NCI-H748 (cell line): ENCODE results near the gene VWA3A.
A peak's percentile ranks its signal among the peaks of the same experiment; 100 is the strongest.

Experiments used
- DNase-seq: peaks from one replicate; lab custom pipeline; 2025; ENCODE audit not compliant: unreplicated experiment; lab: John Stamatoyannopoulos, UW

Gene VWA3A

DNA sequence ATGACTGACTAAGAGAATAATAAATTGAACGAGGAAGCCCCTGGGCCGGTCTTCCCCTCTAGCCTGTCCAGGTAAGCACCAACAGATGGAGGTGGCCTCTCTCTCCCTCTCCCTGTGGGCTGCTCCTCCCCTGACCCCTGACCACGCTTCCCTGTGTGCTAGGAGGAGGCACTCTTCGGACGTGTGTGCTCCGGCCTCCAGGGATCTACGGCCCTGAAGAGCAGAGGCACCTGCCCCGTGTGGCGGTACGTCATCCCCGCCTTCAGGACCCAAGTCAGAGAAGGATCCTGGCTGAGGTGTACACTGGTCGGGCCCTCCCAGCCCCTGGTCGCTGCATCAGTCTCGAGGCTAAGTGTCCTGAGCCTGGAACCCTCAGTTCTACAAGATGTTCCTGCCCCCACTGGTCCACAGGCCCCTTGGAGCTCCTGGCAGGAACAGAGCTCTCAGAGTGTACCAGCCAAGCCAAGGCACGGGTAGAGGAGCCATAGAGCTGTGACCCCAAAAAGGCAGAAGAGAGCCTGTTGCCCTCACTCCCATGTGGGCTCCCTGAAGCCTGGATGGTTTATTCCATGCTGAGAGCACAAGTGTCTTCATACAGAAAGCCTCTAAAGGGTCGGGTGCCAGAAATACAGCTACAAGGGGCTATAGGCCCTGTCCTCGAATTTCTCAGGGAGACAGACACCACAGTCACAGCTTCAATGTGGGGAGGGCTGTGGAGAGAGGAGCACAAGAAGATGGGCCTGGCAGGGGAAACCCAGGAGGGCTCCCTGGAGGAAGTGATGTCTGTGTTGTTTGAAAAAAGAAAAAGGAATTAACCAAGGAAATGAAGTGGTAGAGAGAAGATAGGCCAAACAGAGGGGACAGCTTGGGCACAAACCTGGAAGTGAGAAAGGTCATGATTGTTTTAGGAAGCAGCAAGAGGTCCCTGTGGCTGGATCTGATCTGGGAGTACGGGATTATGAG is 85.9 kb downstream of the VWA3A start:
- DNase-seq, result no peak

DNA sequence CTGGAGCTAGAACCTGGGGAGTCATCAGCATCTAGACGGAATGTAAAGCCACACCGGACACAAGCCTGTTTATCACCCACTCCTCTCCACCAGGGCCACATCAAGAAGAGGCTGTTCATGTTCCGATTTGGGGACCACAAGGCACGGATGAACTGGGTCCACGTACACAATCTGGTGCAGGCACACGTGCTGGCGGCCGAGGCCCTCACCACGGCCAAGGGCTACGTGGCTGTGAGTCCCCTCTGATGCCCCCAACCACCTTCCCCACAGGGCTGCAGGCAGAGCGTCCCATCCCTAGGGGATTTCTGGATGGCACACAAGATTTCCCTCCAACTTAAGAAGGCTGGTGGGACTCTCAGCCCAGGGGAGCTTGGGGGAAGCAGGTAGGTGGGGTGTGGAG is 89.1 kb downstream of the VWA3A start:
- DNase-seq, result no peak

DNA sequence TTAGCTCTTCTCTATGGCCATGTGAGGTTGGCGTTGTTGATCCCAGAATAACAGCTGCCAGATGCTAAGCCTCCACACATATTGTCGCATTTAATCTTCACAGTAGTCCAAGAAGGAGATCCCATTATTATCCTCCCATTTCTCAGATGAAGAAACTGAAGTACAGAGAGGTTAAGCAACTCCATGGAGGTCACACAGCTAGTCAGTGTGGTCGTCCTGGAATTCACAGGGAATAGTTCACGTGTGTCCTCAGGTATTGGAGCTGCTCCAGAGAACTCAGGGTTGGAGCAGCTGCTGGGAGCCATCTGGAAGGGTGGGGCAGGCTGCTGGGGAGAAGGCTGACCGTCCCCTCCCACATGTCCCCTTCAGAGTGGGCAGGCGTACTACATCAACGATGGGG is 89.5 kb downstream of the VWA3A start:
- DNase-seq, result no peak

DNA sequence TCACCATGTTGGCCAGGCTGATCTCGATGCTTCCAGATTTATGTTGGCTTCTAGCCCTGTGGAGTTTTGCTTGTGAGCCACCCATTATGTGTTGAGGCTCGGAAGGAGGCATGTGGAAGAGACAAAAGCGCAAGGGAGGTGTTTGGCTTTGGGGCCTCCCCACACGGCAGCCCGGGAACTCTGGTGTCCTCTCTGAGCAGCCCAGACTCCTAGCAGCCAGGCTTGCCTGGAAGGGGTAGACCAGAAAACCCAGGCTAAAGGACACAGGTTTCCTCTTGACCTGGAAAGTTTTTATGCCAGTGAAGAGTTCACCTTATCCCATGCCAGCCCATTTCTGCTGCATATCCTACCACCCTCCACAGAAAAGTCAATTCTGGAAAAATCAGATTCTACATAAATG is 91.0 kb downstream of the VWA3A start:
- DNase-seq, result no peak

DNA sequence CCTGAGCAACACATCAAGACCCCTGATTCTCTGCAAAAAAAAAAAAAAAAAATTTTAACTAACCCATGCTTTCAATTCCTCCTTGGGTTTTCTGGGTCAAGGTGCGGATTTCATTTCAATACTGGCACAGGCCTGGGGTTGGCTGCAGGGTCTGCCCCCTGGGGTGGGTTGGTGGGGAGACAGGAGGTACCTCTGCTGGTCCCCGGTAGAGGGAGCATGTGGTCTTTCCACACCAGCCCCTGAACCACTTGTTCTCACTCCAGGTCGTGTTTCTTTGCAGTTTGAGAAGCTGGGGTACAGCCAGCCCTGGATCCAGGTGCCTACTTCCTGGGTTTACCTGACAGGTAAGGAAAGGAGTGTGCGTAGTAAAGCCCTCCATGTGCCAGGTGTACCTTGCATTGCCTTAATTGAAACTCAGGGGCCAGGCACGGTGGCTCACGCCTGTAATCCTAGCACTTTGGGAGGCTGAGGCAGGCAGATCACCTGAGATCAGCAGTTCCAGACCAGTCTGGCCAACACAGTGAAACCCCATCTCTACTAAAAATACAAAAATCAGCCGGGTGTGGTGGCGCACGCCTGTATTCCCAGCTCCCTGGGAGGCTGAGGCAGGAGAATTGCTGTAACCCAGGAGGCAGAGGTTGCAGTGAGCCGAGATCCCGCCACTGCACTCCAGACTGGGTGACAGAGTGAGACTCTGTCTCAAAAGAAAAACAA is 91.7 kb downstream of the VWA3A start:
- DNase-seq, result no peak

DNA sequence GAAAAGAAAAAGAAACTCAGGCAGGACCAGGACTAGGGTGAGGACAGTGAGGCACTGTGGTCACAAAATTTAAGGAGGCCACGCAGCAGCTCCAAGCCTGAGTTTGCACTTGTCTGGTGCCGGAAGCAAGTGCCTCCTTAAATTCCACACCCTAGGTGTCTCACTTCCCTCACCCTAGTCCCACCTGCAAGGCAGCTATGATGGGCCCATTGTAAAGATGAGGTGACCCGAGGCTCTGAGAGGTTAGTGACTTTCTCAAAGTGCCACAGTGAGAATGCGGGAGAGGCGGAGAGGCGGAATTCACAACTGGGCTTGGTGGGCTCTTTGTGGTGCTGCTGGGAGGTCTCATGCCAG is 92.3 kb downstream of the VWA3A start:
- no peak for DNase-seq

DNA sequence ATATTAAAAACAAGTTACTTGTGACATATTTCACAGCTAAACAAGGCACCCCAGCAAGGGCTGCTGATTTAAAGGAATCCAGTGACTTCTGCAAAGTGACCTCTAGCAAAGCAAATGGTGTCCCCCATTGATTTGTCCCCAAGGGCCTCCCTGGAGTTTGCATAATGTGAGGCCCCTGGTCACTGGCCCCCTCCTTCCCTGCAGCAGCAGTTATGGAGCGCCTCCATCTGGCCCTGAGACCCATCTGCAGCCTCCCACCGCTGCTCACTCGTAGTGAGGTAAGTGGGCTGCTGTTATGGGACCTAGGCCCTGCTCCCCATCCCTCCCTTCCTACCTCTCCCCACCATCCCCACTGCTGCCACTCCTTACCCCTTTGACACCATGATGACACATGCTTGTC is 94.2 kb downstream of the VWA3A start:
- no peak for DNase-seq

DNA sequence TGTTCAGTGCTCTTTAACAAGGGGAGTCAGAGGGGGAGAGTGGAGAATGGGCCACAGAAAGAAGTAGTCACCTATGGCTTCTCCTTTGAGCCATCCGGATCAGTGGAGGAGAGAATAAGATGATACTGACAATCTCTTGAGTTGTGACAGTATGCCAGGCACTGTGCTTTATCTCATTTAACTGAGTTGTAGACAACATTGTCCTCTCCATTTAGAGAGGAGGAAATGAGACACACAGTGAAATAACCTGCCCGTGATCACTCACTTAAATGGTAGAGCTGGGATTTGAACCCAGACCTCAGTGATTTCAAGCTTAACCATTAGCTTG is 95.9 kb downstream of the VWA3A start:
- no peak for DNase-seq

DNA sequence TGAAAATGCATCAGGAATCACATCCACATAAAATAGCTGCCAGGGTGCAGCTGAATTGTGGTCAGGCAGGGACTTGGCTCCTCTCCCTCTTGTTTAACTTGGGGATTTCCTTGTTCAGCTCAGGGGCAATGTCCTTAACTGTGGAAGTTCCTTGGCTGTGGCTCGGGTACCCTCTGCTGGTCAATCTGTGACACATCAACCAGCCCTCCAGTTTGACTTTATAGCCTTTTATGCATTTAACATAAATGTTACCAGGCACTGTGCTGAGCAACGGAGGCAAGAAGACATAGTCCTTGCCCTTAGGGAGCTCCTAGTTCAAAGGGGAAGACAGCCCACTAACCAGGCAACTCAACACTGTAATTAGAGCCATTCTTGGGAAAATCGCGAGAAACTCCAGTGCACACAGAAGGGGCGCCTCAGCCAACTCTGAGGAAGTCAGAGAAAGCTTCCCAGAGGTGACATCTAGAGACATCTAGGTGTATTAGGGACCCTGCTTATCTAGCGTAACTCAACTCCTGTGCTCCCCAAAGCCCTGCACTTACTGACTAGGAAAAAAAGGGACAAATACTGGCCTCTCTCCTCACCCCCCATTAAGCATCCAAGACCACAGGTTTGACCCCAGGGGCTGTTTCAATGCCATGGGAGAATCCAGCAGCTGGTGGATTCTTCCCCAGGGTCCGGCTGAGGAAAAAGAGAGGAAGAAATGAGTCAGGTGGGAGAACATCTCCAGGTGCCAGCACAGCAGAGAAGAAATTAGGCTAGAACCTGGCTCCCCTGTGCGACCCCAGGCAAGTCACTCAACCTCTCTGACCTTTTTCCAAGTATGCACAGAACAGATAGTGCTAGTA is 96.5 kb downstream of the VWA3A start:
- peak; percentile 65 for DNase-seq

DNA sequence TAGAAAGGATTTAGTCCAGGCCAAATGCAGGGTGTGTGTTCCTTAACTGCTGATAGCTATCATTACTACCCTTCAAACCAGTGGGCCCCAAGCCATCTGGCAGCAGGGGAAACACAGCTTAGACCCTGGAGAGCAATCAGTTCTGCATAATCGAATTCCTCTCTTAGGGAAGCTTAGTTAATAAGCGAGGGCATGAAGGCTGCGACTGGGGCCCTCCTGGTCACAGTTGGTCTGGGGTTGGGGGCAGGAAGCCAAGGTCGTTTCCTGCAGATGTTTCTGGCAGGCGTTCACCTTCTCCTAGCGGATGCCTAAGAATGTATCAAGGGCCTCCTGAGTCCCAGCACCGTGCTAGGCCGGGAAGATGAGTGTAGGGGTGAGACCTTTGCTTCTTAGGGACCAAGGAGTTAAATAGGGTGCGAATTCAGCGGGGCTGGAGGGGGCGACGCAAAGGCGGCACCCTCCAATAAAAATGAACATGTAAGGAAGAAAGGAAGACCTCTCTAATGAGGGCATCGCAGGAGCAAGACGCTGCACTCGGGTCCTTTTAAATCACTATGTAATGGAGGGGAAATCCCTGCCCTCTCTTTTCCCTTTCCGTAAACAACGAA is 97.2 kb downstream of the VWA3A start:
- no peak for DNase-seq

DNA sequence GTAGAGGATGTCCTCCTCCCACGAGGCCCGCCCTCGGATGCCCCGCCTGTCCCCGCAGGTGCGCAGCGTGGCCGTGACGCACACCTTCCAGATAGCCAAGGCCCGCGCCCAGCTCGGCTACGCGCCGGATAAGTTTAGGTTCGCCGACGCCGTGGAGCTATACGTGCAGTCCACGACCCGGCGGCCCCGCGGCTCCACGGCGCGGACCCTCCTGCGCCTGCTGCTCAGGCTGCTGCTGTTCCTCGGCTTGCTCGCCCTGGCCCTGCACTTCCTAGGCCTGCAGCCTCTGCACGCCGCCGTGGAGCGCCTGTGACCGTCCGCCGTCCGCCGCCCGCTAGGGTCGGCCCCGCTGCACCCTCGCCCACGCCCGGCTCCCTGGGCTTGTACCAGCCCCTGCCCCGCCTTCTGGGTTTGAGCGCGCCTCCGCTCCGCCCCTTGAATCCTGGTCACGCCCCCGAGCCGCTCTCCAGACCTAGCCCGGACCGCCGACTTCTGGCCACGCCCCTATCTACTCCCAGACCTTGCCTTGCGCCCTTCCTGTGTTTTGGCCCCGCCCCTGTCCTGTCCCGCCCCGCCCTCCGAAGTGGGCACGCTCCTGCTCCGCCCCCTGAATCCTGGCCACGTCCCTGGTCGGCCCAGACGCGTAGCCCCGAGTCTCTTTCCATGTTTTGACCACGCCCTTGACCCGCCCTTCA is 97.9 kb downstream of the VWA3A start:
- DNase-seq, result peak; percentile 95

DNA sequence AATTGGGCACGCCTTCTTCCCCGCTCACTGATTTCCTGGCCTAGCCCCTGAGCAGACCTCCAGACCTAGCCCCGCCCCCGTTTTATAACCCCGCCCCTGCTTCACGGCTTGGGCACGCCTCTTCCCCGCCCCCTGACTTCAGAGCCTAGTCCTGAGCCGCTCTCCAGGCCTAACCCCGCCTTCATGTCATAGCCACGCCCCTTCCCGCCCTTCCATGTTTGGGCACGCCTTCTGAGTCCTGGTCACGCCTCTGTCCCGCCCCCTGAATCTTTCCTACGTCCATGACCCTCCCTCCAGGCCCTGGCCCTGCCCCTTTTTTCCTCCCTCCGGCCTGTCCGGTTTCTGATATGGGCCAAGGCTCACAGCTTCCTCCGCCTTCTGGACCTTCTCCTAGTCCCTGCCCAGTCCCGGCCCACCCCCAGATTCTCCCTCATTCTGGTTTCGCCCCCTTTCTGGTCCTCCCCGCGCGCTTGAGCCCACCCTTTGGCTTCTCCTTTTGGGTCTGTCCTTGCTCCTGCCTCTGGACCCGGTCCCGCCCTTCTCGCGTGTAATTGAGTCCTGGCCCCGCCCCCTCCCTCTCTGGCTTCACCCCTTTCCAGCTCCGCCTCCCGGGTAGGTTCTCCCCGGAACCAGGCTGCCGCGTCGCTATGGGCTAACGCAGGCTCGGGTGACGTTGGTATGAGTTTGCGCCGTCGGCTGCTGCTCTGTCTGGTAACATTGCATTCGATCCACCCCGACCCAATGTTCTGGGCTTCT is 98.6 kb downstream of the VWA3A start:
- DNase-seq, result peak; percentile 95

DNA sequence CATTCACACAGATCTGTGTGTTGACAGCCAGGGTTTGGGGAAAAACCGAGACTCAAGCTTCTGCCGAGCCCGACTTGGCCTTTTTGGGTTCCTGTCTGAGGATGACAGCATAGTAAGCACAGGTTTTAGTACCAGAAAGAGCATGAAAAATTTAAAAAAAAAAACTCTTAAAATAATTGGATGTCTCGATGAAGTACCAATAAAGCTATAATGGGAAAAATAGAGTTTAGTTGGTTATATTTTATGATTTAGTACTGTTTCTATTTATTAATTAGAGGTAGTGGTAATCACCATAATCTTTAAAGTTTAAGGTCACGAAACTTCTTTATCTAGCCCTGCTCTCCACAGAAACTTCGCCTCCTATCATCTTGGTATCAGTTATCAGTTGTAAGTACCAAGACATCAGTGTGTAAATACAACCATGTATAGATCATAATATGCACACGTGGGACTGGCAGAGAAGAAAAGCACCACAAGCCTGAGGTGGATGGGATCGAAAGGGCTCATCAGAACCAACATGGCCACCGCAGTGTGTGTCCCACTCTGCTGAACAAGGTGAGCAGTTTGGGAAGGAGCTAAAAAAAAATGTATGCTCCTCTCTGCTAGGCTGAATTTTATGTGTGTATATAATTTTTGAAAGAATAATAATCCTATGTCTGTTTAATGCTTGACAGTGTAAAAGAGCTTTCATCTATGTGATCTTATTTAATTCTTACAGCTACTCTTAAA is 99.4 kb downstream of the VWA3A start:
- DNase-seq, result peak; percentile 42

DNA sequence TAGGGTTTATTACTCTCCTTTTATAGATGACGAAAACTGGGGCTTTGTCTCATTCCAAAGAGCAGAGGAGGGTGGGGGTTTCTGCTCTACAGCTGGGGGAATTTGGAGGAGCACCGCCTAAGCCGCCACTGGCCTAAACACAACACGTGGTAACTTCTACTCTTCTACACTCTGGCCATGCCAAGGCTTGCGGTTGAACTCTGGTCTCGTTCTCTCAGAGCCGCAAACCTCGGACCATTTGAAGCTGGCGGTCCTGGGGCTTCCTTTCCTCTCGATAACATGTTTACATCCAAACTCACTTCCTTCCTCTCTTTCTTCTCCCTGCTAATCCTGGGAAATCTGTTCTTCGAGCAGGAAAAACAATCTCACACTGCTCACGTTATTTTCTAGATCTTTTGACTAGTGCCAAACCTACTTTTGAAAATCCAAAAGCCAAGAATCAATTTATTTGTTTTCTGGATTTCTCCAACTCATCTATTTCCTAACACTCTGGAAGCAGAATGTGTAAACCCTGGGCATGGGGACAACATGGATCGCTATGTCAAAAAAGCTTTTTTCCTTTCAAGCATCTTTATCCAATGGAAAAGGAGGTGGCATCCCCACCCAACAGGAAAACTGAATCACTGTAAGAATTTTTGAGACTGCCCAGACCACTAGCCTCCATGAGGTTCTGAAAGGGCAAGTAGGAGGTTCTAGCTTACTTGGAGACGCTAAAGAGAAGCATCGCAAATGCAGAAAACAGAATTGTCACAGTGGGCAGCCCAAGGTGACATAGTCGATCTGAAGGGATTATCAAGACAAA is 100.1 kb downstream of the VWA3A start:
- DNase-seq, result peak; percentile 66

DNA sequence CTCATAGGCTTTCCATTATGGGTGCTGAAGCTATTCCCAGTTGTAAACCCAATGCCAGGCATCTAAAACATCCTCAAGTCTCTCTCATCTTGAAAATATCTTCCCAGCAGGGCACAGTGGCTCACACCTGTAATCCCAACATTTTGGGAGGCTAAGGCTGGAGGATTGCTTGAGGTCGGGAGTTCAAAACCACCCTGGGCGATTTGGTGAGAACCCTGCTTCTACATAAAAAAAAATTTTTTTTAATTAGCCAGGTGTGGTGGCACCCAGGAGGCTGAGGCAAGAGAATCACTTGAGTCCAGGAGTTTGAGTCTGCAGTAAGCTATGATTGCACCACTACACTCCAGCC is 100.7 kb downstream of the VWA3A start:
- DNase-seq, result no peak

DNA sequence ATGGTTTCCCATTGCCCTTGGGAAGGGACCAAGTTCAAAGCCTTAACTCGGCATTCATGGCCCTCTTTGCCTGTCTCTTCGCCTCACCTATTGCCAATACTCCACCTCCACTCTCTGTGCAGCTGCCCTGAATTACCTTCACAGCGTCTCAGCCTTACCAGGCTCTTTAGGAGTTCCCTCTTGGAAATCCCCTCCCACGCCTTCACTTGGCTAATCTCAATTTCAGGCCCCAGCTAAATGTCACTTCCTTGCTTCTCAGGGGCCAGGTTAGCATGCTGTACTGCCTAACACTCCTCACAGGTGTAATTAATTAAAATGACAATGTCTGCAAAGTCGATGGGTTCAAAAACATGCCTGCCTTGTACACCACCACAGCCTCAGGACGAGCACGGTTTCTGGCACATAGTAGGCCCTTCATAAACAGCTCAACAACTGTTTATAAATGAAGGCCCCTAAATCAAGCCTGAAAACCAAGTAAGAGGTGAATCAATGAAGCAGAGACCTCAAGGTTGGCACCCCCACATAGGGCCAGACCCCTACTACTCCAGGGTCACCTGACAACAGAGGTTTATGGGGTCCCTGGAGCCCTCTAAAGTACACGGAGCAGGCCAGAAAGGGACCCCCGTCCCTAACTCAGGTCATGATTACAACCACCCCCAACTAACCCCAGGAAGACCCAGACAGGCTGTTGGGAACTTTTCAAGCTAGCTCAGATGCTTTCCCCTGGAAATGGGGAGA is 102.5 kb downstream of the VWA3A start:
- no peak for DNase-seq

DNA sequence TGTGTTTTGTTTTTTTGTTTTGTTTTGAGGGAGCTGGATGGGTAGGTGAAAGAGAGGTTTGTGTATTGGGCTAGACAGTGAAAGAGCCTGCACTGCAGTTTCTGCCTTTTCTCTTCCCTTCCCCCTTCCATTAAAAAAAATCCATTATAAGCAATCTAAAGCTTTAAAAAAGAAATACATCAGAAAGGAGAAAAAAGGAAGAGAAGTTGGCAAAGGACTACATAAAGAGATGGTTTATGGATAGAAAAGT is 103.0 kb downstream of the VWA3A start:
- no peak for DNase-seq
